Measurements from ENCODE around the gene CRYZ. TPM values are rescaled to one million over a fixed set of nuclear protein-coding genes. Genes with fewer than 3 reads are reported as not detected.
"Not testable (repeated sequence)": the region's sequence is repeated elsewhere in the genome, so short reads cannot be mapped to it uniquely, and the experiment has no call there.

Gene CRYZ
- total RNA-seq, 4 donors from 2014 or later, result 29.5 to 45.7 (median 38.8) TPM

- no peak for DNase-seq (ENCODE audit: extremely low spot score)
- H3K27ac ChIP-seq (replicated peaks in 1 of 4), result no peak overlapping the region
- intact Hi-C loops (cut with DNase I), result no loop called here
- no peak for TF ChIP-seq EP300 (IDR thresholded peaks at IDR 0.05)
- no peaks in the 10 kb centered on the region for H3K4me1 ChIP-seq
- 100% methylated on average over 2 of the region's 2 CpGs for WGBS
- H3K27me3 ChIP-seq, result peaks cover 0 to 6% (median 0%) of the 10 kb centered on the region in 4 donors
- no peaks in the 10 kb centered on the region for H3K9me3 ChIP-seq
- no peak overlapping the region for H3K4me3 ChIP-seq
- H3K36me3 ChIP-seq, result no peaks in the 10 kb centered on the region
Observed at GRCh38 chr1:74679811-74680210, 53.0 kb downstream of the CRYZ start.

DNA sequence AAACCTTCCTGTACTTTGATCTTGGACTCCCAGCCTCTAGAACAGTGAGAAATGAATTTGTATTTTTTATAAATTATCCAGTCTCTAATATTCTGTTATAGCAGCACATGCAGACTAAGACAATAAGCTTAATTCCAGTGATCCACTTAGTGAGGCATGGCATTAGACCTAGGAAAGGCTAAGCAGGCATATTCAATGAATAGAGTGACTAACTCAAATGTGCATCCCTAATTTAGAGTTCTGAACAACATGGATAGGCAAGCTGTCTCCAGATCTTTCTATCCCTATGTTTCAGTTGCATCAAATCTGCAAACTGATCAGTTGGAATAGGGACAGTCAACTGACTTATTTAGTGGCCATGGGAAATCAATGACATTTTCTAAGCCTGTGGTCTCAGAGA lies 54.9 kb downstream of the CRYZ start:
- Histone ChIP-seq H3K9me3 (no peaks in the 10 kb centered on the region), H3K27ac (replicated peaks in 1 of 4) (no peak overlapping the region), H3K4me3 (no peak overlapping the region), H3K4me1 (peaks cover 0 to 13% (median 12%) of the 10 kb centered on the region in 4 donors), H3K36me3 (no peaks in the 10 kb centered on the region), H3K27me3 (peaks cover 0 to 24% (median 9%) of the 10 kb centered on the region in 4 donors)
- DNase-seq (ENCODE audit: extremely low spot score), result no peak
- no peak for TF ChIP-seq POLR2A (IDR thresholded peaks at IDR 0.05; ENCODE audit: low read depth)
- TF ChIP-seq EP300 (IDR thresholded peaks at IDR 0.05), result no peak
- TF ChIP-seq POLR2AphosphoS5 (IDR thresholded peaks at IDR 0.05), result no peak
- TF ChIP-seq, protein P1, sequence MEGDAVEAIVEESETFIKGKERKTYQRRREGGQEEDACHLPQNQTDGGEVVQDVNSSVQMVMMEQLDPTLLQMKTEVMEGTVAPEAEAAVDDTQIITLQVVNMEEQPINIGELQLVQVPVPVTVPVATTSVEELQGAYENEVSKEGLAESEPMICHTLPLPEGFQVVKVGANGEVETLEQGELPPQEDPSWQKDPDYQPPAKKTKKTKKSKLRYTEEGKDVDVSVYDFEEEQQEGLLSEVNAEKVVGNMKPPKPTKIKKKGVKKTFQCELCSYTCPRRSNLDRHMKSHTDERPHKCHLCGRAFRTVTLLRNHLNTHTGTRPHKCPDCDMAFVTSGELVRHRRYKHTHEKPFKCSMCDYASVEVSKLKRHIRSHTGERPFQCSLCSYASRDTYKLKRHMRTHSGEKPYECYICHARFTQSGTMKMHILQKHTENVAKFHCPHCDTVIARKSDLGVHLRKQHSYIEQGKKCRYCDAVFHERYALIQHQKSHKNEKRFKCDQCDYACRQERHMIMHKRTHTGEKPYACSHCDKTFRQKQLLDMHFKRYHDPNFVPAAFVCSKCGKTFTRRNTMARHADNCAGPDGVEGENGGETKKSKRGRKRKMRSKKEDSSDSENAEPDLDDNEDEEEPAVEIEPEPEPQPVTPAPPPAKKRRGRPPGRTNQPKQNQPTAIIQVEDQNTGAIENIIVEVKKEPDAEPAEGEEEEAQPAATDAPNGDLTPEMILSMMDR (IDR thresholded peaks at IDR 0.05), result no peak
- intact Hi-C loops (cut with DNase I), result no loop called here

DNA sequence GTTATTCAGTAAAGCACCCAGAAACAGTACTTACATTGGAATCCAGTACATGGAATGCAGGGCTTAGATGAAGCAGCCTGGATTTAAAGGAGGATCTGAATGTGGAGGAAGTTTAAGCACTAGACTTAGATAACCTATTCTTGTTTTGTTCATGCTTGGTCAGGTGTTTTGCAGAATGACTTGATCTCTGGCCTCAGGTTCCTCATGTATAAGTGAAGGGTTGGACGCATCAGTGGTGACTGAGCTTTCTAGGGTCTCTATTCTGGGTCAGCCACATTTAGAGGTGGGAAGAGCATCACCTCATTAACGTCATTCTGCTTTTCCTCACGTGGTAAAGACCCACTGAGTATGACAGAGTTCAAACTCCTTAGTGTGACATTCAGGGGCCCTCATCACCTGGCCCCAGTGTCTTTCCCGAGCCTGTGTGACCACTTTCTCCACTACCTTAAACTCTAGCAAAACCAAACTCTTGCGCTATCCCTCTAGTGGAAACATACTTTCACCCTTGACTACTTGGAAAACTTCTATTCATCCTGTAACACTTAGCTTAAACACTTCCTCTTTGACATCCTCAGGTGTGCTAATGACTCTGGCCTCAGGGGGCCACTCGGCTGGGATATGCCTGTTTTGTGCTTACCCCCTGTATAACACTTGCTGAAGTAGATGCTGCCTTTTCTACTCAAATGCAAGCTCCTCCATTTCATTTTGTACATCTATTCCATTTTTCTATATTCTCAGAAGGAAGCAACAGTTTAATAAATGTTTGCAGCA lies 58.4 kb downstream of the CRYZ start:
- DNase-seq (ENCODE audit: extremely low spot score), result no peak
- Histone ChIP-seq H3K27me3 (peaks cover 0 to 24% (median 9%) of the 10 kb centered on the region in 4 donors), H3K4me1 (peaks cover 0 to 13% (median 12%) of the 10 kb centered on the region in 4 donors), H3K27ac (replicated peaks in 1 of 4) (no peak overlapping the region), H3K36me3 (no peaks in the 10 kb centered on the region), H3K9me3 (peaks cover 0 to 6% (median 2%) of the 10 kb centered on the region in 4 donors), H3K4me3 (no peak overlapping the region)
- intact Hi-C loops (cut with DNase I), result no loop called here
- 69% methylated on average over 6 of the region's 6 CpGs for WGBS
- TF ChIP-seq POLR2A (IDR thresholded peaks at IDR 0.05; ENCODE audit: low read depth) (no peak), POLR2AphosphoS5 (IDR thresholded peaks at IDR 0.05) (no peak), EP300 (IDR thresholded peaks at IDR 0.05) (no peak)
- TF ChIP-seq, protein P1 (IDR thresholded peaks at IDR 0.05), result no peak

DNA sequence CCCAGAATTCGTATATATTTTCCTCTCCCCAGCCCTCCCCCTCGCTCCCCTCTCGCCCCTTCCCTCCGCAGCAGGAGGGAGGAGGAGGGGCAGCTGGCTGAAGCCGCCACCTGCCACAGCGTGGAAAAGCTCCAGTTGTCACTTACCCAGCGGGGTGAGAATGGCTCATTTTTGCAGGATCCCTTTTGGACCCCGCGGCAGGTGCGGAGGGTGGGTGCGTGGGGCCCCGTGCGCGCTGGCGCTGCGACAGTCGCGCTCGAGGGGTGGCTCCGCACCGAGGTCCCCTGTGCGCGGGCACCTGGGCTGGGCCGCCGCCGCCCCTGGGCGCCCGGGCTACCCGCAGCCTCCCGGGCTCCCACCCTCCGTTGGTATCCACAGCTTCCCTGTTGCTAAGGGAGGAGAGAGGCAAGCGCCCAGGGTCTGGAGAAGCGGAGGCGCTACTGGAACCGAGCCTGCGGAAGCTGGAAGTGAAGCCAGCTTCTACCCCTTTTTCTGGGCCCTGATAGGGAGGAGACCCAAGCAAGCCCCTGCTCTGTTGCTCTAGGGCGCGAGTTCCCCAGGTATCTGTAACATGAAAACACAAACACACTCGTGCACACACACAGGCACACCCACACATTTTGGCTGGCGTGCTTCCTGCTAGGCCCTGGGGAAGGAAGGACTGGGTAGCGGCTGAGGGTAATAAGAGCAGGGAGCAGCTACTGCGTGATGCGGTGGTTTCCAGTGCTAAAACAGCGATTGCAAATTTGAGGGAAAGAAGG lies 59.3 kb downstream of the CRYZ start, which contains the start of gene ERICH3:
Gene ERICH3 (minus strand): TSS at position 442 of the 761 bp plus-strand sequence. CDS start 273 bp downstream, at position 169.
- TF ChIP-seq EP300 (IDR thresholded peaks at IDR 0.05) (no peak), POLR2A (IDR thresholded peaks at IDR 0.05; ENCODE audit: low read depth) (no peak), POLR2AphosphoS5 (IDR thresholded peaks at IDR 0.05) (no peak)
- TF ChIP-seq, protein P1 (IDR thresholded peaks at IDR 0.05), result no peak
- intact Hi-C loops (cut with DNase I), result no loop called here
- H3K27ac ChIP-seq (replicated peaks in 1 of 4), result no peak within 1 kb of the TSS
- peak within 1 kb of the TSS; percentile 37 to 46 (median 41) for H3K4me3 ChIP-seq
- DNase-seq (ENCODE audit: extremely low spot score), result no peak
- 7% methylated on average over 36 of the region's 44 CpGs for WGBS
- H3K9me3 ChIP-seq, result peaks cover 0 to 6% (median 2%) of the 10 kb centered on the region in 4 donors
- peaks cover 0 to 24% (median 9%) of the 10 kb centered on the region in 4 donors for H3K27me3 ChIP-seq
- peaks cover 0 to 13% (median 12%) of the 10 kb centered on the region in 4 donors for H3K4me1 ChIP-seq
- H3K36me3 ChIP-seq, result no peaks in the 10 kb centered on the region

DNA sequence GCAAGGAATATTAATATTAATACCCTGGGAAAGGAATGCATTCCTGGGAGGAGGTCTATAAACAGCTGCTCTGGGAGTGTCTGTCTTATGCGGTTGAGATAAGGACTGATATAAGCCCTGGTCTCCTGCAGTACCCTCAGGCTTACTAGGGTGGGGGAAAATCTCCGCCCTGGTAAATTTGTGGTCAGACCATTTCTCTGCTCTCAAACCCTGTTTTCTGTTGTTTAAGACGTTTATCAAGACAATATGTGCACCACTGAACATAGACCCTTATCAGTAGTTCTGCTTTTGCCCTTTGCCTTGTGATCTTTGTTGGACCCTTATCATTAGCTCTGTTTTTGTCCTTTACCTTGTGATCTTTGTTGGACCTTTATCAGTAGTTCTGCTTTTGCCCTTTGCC lies 62.0 kb downstream of the CRYZ start:
- WGBS, result 78% methylated on average over 3 of the region's 3 CpGs
- intact Hi-C loops (cut with DNase I); DNase-seq (ENCODE audit: extremely low spot score); H3K9me3 ChIP-seq; H3K4me3 ChIP-seq; H3K27ac ChIP-seq (replicated peaks in 1 of 4); H3K36me3 ChIP-seq: not testable (repeated sequence)
- Histone ChIP-seq H3K4me1 (peaks cover 0 to 13% (median 12%) of the 10 kb centered on the region in 4 donors), H3K27me3 (peaks cover 0 to 24% (median 9%) of the 10 kb centered on the region in 4 donors)

Other genes with a start within 250 kb of the CRYZ start
- gene LRRC53, start 220.4 kb downstream of the CRYZ start, total RNA-seq, result under 1 TPM in 1 of 4 donors, not detected in 3; under 0.01 TPM
- gene ERICH3, start 59.3 kb downstream of the CRYZ start, total RNA-seq, result under 1 TPM in 2 of 4 donors, not detected in 2; under 0.01 to 0.06 TPM
- 10 to 100 TPM; 18.0 to 31.6 (median 26.8) TPM for gene TYW3, start 102 bp upstream of the CRYZ start, total RNA-seq

Data from esophagus muscularis mucosa (tissue), 4 donors.